HL-60 (cell line): ENCODE results near the gene NCBP2L.

ENCODE experiments used
- DNase-seq, 2 experiments: peaks; one replicate each; pipeline ENCODE4 v3.0.0-alpha.2; 2010 to 2020; ENCODE audit warnings: low read depth in 1 of 2, low spot score in 1 of 2
- H3K27ac ChIP-seq: fragments of 250-450 bp; sonication (Bioruptor Pico); replicated peaks from 2 replicates; pipeline ENCODE4 v1.5.1; 2020; ENCODE audit warnings: mild to moderate bottlenecking, moderate library complexity
- H3K27me3 ChIP-seq: fragments of 250-450 bp; sonication (Bioruptor Pico); 2 replicates; pipeline ENCODE4 v1.5.1; 2021; ENCODE audit warnings: mild to moderate bottlenecking, moderate library complexity; ENCODE audit not compliant: insufficient read depth, poor library complexity, severe bottlenecking
- H3K4me3 ChIP-seq: replicated peaks from 2 replicates; pipeline ENCODE4 v1.5.1; 2011; ENCODE audit warnings: mild to moderate bottlenecking, control low read depth, low read length; ENCODE audit not compliant: insufficient read depth
- GABPA ChIP-seq: IDR thresholded peaks from 2 replicates; pipeline ENCODE4 v1.6.1; 2012; ENCODE audit warnings: low read depth
- POLR2AphosphoS5 ChIP-seq: IDR thresholded peaks from 2 replicates; pipeline ENCODE4 v1.6.1; 2012; ENCODE audit warnings: low read depth
- SPI1 ChIP-seq: IDR thresholded peaks from 2 replicates; pipeline ENCODE4 v1.6.1; 2012; ENCODE audit warnings: low read depth, mild to moderate bottlenecking, borderline replicate concordance
- TF ChIP-seq, protein P1 (sequence below): IDR thresholded peaks from 2 replicates; pipeline ENCODE4 v1.6.1; 2012; ENCODE audit warnings: low read depth; ENCODE audit not compliant: insufficient replicate concordance
- TF ChIP-seq, protein P2 (sequence below): IDR thresholded peaks from one replicate; pipeline ENCODE4 v1.5.1; 2011; ENCODE audit warnings: low read length, control low read depth, inconsistent platforms; ENCODE audit not compliant: insufficient read depth

The NCBP2L gene

DNA sequence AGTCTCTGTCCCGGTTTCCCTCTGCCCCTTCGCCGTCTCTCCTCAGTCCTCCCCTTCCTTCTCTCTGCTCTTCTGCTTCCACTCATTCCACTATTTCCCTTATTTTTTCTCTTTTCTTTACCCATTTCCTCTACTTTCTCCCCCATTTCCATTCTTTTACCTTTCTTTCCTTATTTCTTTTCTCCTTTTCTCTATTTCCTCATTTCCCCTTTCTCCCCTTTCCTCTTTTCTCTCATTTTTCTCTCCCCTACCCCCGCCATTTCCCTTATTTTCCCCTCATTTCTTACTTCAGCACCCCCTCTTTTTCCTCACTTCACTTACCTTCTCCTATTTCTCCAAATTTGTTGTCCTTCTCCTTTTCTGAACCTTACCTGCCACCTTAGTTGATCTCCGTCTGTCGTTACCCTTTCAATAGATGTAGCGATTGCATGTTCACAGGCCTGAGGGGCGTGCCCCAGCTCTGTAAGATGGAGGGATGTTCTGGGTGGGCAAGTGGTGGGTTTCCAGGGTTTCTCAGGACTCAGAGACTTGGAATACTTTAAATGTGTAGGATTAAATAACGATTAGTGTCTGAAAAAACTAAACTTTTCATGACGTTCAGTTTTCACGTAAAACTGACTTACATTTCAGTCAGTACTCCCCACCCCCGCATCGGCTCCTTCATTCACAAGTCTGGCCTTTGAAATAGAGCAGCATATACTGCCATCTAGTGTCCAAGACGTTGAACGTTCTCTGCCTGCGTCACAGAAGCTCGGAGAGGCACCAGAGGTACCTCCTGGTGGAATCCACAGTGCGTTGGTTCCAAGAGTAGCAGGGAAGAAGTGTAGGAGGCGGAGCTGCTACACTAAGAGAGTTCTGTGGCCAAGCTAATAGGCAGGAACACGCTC lies 641 bp upstream of the NCBP2L start:
- DNase-seq = peak; percentile 60 to 84
- no peak overlapping the region for H3K27ac ChIP-seq

DNA sequence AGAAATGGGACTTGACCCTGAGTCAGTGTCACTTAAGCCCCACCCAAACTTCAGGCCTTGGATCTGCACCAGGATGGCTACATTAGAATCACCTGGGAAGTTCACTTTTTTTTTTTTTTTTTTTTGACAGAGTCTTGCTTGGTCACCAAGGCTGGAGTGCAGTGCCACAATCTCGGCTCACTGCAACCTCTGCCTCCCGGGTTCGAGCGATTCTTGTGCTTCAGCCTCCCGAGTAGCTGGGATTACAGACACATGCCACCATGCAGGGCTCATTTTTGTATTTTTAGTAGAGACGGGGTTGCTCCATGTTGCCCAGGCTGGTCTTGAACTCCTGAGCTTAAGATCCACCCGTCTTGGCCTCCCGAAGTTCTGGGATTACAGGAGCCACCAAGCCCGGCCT lies 3.0 kb downstream of the NCBP2L start:
- H3K27me3 ChIP-seq = no peaks in the 10 kb centered on the region
- no peak overlapping the region for H3K4me3 ChIP-seq
- TF ChIP-seq POLR2AphosphoS5 (no peak), SPI1 (no peak), GABPA (no peak)
- TF ChIP-seq, protein P1, sequence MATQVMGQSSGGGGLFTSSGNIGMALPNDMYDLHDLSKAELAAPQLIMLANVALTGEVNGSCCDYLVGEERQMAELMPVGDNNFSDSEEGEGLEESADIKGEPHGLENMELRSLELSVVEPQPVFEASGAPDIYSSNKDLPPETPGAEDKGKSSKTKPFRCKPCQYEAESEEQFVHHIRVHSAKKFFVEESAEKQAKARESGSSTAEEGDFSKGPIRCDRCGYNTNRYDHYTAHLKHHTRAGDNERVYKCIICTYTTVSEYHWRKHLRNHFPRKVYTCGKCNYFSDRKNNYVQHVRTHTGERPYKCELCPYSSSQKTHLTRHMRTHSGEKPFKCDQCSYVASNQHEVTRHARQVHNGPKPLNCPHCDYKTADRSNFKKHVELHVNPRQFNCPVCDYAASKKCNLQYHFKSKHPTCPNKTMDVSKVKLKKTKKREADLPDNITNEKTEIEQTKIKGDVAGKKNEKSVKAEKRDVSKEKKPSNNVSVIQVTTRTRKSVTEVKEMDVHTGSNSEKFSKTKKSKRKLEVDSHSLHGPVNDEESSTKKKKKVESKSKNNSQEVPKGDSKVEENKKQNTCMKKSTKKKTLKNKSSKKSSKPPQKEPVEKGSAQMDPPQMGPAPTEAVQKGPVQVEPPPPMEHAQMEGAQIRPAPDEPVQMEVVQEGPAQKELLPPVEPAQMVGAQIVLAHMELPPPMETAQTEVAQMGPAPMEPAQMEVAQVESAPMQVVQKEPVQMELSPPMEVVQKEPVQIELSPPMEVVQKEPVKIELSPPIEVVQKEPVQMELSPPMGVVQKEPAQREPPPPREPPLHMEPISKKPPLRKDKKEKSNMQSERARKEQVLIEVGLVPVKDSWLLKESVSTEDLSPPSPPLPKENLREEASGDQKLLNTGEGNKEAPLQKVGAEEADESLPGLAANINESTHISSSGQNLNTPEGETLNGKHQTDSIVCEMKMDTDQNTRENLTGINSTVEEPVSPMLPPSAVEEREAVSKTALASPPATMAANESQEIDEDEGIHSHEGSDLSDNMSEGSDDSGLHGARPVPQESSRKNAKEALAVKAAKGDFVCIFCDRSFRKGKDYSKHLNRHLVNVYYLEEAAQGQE = no peak
- TF ChIP-seq, protein P2, sequence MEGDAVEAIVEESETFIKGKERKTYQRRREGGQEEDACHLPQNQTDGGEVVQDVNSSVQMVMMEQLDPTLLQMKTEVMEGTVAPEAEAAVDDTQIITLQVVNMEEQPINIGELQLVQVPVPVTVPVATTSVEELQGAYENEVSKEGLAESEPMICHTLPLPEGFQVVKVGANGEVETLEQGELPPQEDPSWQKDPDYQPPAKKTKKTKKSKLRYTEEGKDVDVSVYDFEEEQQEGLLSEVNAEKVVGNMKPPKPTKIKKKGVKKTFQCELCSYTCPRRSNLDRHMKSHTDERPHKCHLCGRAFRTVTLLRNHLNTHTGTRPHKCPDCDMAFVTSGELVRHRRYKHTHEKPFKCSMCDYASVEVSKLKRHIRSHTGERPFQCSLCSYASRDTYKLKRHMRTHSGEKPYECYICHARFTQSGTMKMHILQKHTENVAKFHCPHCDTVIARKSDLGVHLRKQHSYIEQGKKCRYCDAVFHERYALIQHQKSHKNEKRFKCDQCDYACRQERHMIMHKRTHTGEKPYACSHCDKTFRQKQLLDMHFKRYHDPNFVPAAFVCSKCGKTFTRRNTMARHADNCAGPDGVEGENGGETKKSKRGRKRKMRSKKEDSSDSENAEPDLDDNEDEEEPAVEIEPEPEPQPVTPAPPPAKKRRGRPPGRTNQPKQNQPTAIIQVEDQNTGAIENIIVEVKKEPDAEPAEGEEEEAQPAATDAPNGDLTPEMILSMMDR = no peak
- H3K27ac ChIP-seq = no peak overlapping the region
- DNase-seq = no peak

More for the DNA sequence above, 641 bp upstream of the NCBP2L start:
- TF ChIP-seq, protein P2 = peak; percentile 31
- TF ChIP-seq POLR2AphosphoS5 = no peak
- H3K27me3 ChIP-seq = peaks cover 13% of the 10 kb centered on the region
- no peak overlapping the region for H3K4me3 ChIP-seq

DNA sequence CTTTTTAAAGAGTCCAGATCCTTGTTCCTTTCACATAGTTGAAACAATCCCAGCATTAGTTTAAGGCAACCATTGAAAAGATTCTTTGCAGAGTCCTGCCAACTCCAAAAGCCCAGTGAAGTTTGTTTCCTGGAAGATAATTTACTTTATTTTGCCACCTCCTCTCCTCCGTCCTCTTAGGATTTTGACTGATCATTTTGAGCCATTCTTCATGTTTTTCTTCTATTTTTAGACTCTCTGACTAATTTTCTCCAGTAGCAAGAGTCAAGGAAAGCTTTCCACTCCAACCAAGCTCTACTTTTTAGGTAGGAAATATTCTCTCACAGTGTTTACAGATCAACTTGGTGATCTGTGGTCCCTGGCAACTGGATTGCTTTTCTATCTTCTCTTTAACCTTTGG lies 10.3 kb downstream of the NCBP2L start:
- Histone ChIP-seq H3K4me3 (no peak overlapping the region), H3K27me3 (no peaks in the 10 kb centered on the region), H3K27ac (no peak overlapping the region)
- TF ChIP-seq POLR2AphosphoS5 = no peak
- TF ChIP-seq, protein P1 = no peak
- TF ChIP-seq, protein P2 = no peak
- no peak for DNase-seq

DNA sequence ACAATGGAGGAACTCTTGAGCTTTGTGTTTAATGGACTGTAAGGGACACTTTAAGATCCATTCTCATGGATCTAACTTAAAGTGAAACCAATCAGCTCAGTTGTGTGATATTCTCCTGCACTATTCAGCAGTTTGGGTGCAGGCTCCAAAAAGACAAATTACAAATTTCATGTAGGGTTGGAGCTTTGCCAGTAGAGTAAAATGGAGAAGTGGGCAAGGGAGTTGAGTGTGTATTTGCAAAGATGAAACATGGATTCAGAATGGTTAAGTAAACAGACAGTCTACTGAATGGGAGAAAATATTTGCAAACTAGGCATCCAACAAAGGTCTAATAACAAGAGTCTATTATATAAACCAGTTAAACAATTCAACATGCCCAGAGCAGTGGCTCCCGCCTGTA lies 26.9 kb downstream of the NCBP2L start:
- no peaks in the 10 kb centered on the region for H3K27me3 ChIP-seq
- TF ChIP-seq SPI1 = peak; percentile 77
- TF ChIP-seq GABPA = no peak
- peak in 1 of 2 experiments; percentile 39 for DNase-seq
- H3K27ac ChIP-seq = no peak overlapping the region
- no peak overlapping the region for H3K4me3 ChIP-seq
